IPS-NIHi7 (cell line): Measurements from ENCODE around the gene SLTM.
"Not testable (repeated sequence)": the region's sequence is repeated elsewhere in the genome, so short reads cannot be mapped to it uniquely, and the experiment has no call there.

Experiments used
- DNase-seq: peaks from one replicate; pipeline ENCODE4 v3.0.0; 2012; ENCODE audit warnings: mixed read lengths; ENCODE audit errors: extremely low spot score

SLTM gene

DNA sequence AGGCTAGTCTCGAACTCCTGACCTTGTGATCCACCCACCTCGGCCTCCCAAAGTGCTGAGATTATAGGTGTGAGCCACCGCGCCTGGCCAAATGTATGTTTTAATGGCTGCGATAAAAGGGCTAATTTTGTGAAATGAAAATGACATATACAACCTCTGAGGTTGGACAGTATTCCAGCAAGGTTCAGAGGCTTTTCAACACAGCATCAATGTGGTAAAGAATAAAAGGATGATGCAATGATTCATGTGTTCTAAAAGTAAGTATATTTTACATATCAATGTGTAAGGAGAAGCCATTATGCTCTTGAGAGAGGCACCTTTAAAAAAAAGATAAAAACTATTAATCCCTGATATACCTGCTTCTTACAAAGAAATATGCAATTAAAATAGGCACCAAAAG is 6.7 kb downstream of the SLTM start:
- DNase-seq, result no peak

DNA sequence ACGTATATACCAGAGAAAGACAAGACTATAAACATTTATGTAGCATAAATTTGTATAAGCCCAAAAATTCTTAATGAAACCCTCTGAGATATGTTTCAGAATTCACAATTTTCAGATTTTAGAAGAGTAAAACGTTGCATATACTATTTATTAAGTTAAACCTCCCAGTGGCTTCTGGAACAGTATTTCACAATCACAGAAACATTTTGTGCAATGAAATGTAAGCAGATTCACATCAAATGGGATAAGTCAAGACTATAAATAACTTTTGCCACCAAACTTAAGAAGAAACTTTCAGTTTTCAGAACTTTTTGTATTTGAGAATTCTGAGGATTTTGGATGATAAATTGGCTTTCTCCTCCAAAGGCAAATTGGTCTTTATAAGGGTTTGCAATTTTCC is 9.2 kb downstream of the SLTM start:
- DNase-seq, result no peak

DNA sequence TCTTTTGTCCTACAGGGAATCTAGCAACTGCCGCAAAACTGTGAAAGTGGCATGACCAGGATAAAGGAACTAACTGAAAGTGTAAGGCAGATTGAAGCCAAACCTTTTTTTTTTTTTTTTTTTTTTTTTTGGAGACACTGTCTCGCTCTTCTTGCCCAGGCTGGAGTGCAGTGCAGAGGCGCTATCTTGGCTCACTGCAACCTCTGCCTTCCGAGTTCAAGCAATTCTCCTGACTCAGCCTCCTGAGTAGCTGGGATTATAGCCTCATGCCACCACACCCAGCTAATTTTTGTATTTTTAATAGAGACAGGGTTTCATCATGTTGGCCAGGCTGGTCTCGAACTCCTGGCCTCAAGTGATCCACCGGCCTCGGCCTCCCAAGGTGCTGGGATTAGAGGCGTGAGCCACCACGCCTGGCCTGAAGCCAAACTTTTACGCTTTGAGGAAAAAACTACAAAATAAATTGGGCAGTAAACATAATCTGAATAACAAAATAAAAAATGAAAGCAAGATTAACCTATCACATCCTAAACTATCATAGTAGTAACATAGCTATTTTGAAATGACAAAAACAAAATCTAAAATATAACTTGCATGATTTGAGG is 9.7 kb downstream of the SLTM start:
- no peak for DNase-seq

DNA sequence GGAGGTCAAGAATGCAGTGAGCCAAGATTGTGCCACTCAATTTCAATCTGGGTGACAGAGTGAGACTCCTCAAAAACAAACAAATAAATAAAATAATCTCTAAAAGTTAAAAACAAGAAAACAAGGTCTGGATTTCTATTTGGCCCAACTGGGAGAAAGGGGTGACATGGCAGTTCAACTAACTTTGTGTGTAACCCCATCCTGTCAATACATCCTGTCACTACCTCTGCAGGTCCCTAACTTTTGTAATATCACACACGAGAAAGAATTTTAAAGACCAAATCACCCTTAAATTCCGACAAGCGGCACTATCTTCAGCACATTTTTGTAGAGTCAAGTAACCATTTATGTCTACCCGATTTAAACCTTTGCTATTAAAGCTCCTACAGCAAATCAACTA is 10.2 kb downstream of the SLTM start:
- DNase-seq, result no peak

DNA sequence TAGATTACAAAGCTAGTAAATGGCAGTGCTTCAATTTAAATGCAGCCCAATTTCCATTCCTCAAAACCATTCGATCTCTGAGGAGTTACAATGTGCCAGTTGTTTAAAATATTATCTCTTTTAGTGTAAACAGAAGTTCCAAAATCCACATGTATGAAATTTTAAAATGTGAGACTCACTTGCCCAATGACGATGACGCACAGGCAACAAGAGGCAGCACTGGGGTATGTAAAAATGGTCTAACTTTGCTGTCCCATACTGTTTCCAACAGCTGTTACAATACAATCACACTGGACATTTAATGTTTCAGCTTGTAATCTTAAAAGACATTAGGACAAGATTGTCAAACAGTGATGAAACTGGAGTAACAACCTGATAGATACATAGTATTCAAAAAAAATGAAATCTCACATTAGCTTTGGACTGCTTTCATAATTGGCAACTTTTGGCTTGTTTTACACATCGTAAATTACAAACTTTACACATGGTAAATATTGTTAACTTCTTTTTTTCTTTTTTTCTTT is 12.2 kb downstream of the SLTM start:
- no peak for DNase-seq

DNA sequence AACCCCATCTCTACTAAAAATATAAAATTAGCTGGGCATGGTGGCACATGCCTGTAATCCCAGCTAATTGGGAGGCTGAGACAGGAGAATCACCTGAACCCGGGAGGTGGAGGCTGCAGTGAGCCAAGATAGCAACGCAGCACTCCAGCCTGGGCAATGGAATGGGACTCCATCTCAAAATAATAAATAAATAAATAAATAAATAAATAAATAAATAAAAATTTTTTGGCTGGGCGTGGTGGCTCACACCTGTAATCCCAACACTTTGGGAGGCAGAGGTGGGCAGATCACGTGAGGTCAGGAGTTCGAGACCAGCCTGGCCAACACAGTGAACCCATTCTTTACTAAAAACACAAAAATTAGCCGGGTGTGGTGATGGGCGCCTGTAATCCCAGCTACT is 13.0 kb downstream of the SLTM start:
- DNase-seq, result not testable (repeated sequence)

DNA sequence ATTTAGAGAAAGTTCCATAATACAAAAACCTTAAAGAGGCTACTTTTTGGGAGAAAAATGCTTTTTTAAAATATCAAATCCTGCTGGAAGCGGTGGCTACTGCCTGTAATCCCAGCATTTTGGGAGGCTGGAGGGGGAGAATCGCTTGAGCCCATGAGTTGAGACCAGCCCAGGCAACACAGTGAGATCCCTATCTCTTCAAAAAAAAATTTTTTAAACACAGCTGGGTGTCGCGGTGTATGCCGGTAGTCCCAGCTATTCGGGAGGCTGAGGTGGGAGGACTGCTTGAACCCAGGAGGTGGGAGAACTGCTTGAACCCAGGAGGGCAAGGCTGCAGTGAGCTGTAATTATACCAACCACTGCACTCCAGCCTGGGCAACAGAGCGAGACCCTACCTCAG is 14.2 kb downstream of the SLTM start:
- DNase-seq, result no peak

DNA sequence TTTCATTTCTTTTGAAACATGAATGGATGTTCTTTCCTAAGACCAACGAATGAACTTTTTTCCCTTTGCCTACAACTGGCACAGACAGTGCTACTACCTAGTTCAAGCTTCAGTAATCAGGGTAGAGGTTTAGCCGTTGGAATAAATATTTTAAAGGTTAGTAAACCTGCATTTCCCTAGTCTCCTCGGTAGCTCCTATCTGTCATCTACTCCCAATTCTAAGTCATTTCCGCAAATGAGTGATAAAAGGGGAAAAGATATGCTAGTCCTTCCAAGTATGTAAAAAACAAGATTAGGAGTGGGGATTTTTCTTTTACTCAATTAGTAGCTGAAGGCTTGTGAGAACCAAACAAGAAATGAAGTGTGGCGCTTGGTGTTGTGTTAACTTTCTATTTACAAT is 15.2 kb downstream of the SLTM start:
- no peak for DNase-seq

DNA sequence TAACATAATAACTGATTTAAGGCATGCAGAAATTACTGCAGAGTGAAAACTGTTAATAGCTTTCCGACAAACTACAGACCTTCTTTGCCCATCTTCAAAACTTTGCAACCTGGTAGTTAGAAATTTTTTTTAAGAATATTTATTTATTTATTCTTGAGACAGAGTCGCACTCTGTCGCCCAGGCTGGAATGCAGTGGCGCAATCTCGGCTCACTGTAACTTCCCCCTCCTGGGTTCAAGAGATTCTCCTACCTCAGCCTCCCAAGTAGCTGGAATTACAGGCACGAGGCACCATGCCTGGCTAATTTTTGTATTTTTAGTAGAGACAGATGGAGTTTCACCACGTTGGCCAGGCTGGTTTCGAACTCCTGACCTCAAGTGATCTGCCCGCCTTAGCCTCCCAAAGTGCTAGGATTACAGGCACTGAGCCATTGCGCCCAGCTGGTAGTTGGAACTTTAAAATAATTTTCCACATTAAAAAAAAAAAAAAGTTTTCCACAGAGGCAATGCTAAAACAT is 15.8 kb downstream of the SLTM start:
- DNase-seq, result not testable (repeated sequence)

DNA sequence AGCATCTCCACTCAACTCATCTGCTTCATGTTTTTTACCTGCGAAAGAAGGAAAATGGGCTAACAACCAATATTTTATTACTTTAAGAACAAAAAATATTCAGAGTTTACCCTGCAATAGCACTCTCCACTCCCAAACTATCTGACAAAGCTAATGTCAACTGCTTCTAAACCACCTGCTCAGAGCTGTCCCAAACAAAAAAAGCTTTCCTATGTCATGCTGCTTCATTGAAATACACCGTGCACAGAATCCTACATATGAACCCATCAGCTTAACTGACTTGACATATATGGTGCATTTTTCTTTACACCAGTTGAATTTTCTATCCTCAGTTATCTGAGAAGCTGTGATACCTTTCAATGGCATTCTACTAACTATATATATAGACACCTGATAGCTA is 16.5 kb downstream of the SLTM start:
- DNase-seq, result no peak

DNA sequence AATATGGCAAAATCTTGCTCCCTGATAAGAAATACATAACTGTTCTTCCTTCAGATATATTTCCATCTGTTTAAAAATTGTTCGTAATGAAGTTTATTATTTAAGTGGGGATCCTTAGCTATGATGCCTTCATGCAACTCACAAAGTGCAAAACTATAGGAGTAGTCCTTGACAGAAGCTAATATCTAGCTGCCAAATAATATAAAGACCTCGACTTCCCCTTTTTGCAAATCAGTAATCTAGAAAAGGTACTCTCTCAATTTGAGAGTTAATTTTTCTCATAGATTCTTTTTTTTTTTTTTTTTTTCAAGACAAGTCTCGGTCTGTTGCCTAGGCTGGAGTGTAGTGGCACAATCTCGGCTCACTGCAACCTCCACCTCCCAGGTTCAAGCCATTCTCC is 23.0 kb downstream of the SLTM start:
- DNase-seq, result no peak

DNA sequence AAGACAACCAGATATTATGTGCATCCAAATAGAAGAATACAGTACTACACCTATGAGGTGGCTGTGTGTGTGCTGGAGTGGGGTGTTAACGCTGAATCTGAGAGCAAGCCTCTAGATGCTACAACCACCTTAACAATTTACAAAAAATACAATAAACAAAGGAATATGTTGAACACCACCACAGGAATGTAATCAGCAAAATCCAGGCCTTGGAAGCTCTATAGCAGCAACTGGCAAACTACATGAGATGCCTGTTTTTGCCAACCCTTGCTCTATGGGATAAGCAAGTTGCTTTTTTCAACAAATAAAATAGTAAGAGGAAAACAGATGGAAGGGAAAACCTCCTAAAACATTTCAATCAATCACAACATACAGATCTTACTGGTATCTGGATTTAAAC is 23.9 kb downstream of the SLTM start:
- DNase-seq, result no peak

DNA sequence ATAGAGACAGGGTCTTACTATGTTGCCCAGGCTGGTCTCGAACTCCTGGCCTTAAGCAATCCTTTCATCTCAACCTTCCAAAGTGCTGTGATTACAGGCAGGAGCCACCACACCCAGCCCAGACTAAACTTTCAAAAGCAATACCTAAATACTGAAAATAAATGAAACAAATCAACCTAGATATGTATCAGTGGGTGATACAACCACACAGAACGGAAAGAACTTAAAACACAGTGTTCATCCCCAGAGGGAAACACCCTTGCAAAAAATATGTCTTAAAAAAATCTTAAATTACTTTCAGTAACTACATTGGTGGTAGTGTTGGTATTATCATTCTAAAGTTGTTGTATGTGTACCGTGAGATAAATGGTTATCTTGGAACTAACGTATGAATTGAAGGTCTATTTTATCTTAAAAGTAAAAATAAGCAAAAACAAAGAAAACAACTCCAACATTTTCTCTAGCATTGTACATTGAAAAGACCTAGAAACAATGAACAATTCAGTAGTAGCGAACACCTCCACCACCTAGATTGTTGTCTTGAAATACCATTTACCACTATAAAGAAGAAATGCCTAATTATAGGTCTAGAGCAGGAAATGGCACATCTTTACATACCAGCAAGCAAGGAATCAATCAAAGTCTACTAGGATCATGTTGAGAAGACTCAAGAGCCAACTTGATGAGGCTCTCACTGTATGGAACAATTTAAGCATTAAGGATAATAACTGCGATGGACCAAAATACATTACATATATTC is 24.7 kb downstream of the SLTM start:
- no peak for DNase-seq

DNA sequence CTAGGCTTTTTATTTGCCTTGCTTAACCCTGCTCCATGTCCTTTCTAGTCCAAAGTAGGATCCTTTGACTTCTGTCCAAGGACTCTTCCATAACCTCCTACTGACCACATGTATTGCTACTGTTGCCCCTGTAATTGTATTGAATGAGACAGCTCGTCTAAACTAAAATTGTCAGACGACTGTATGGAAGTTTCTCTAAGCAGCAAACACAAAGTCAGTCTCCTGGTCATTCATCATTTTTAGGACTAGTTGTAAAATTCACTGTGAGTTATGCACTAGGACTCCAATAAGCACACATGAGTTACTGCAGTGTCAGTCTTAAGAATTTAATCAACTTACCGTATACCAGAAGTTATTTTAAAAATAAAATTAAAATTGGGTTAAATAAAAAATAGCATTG is 32.8 kb downstream of the SLTM start:
- DNase-seq, result no peak

DNA sequence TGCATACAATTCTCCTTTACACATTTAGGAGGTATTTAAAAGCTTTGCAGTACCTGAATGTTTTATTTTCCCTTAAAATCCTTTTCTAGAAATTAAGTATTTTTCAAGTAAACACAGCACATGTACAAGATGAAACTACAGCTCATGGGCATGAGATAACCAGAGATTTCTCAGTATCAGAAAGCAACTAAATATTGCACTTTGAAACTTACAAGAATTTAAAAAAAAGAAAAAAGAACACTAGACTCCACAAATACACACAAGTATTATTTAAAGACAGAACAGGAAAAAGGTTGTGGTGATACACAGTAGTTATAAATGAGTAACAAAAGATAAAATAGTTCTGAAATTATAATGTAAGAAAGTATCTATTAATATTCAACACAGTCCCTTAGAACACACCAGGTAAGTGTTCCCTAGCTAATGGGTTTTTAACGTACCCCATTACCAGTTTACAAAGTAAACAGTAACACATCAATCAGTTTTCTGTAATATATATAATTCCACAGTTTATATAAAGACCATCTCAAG is 35.3 kb downstream of the SLTM start:
- no peak for DNase-seq

DNA sequence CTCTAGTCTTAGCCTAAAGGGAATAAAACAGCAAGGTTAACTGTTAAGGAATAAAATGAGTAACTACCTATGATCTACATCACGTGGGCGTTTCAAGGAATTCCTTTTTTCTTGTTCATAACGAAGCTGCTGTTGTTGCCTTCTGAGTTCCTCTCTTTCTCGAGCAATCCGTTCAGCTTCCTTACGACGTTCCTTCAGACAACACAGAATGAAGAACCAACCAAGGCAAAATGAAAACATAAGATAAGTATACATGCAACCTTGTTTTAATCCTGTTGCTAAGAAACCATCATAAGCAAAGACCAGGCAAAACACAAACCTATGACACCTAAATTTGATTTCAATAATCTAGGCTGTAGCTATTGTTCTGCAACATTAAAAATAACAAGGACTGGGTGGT is 44.1 kb downstream of the SLTM start:
- DNase-seq, result no peak

DNA sequence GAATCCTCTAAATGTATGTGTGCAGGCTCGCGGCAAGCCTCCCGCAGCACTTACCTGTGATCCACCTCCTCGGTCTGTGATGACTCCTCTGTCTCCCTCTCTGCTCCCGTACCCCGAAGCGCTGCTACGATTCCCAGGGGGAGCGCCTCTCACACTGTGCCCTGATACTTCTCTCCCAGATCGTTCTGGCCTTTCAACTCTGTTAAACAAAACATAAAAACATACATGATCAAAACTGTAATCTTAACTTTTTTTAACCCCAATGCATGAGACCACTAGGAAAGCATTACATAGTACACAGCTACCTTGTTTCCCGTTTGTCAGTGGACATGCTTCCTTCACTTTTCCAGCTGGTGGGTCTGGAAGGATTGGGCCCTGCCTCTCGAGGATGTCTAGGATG is 46.6 kb downstream of the SLTM start:
- DNase-seq, result no peak

DNA sequence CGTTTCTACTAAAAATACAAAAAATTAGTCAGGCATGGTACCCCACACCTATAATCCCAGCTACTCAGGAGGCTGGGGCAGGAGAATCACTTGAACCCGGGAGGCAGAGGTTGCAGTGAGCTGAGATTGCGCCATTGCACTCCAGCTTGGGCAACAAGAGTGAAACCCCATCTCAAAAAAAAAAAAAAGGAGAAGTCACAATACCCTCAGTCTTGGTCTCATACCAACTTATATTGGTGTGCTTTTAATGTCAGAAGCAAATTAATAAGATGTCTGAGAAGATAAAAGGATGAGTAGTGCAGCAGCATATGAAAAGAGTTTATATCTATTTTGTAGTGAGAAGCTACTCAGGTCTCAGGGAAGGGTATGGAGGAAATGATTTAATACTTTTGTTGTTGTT is 49.6 kb downstream of the SLTM start:
- not testable (repeated sequence) for DNase-seq

DNA sequence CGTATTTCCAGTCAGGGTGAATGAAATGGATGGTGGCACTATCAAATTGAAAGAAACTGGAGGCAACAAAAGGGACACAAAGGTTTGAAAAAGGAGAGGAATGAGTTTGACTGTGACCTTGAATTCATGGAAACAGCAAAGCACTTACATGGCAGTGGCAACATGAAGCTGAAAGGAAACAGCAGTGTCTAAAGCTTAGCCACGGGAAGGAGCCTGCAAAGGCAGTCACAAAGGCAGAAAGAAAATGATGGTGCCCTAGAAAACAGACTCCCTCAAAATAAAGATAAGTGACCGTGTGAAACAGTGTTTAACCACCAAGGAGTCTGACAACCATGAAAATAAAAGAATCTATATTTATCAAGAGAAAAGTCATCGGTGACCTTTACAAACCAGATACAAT is 51.2 kb downstream of the SLTM start:
- DNase-seq, result no peak

DNA sequence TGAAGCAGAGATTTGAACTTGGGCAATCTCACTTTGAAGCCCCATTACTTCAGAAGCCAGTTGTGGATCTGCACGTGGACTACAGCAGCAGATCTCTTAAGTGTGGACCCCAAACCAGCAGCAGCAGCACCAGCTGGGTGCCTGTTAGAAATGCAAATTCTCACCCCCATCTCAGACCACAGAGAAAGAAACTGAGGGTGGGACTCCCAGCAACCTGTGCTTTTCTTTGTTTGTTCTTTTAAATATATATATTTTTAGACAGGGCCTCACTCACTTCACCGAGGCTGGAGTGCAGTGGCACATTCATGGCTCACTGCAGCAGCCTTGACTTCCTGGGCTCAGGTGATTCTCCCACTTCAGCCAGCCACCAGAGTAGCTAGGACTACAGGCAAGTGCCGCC is 53.2 kb downstream of the SLTM start:
- DNase-seq, result no peak

DNA sequence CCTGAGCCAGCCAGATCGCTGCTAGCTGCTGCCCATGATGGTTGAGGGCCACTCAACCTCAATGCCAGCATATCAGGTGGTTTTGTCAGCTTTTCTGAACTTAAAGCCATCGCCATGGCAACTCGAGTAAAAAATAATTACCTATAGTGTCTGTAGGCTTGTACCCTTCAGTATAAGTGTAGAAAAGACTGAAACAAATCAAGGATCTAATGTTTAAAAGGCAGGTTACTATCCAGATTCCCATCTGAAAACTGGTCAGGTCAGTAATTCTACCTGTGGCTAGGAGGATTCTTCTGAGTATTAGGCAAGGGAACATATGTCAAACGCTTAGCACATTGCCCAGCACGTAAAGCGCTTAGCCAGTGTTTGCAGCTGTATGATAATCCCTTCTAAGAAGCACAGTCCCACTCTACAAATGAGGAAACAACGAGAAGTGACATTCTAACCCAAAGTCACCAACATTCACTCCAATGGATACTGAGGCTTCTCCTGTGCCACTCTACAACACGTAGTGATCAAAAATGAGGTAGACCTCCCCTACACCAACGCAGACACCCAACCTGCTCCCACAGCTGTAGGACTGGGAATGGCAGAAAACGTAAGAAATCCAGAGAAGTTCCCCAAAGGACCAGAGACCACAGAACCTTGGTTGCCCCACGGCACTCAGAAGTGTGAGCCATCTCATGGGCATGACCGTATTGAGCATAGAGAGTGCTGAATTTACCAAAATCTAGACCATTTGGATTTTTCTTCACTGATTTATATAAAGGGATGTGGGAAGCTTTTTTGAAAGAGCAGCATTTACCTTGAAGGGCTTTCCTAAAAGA is 55.3 kb downstream of the SLTM start:
- no peak for DNase-seq
